Duodenal mucosa (tissue), 2 donors: ENCODE measurements around the gene SLC6A7.
"Not testable (repeated sequence)": the region's sequence is repeated elsewhere in the genome, so short reads cannot be mapped to it uniquely, and the experiment has no call there.

Source experiments
- H3K27ac ChIP-seq: one replicate; pipeline ENCODE4 v1.7.0; 2013; ENCODE audit warnings: low read depth, low read length
- H3K27me3 ChIP-seq, 2 donors: one replicate each; pipeline ENCODE4 v1.7.0; 2013; ENCODE audit warnings: low read length in 2 of 2, control low read depth in 1 of 2; ENCODE audit not compliant: insufficient read depth in 2 of 2, control insufficient read depth in 1 of 2
- H3K36me3 ChIP-seq, 2 donors: one replicate each; pipeline ENCODE4 v1.7.0; 2013; ENCODE audit warnings: low read length in 2 of 2, control low read depth in 1 of 2; ENCODE audit not compliant: insufficient read depth in 2 of 2, control insufficient read depth in 1 of 2
- H3K4me1 ChIP-seq, 2 donors: one replicate each; pipeline ENCODE4 v1.7.0; 2013; ENCODE audit warnings: low read length in 2 of 2, control low read depth in 1 of 2; ENCODE audit not compliant: insufficient read depth in 2 of 2, control insufficient read depth in 1 of 2
- H3K4me3 ChIP-seq, 2 donors: one replicate each; pipeline ENCODE4 v1.7.0; 2013; ENCODE audit warnings: low read length in 2 of 2, low read depth in 1 of 2
- H3K9ac ChIP-seq, 2 donors: one replicate each; pipeline ENCODE4 v1.7.0; 2013; ENCODE audit warnings: low read length in 2 of 2, low read depth in 1 of 2
- H3K9me3 ChIP-seq, 2 donors: one replicate each; pipeline ENCODE4 v1.7.0; 2013; ENCODE audit warnings: low read length in 2 of 2, control low read depth in 1 of 2; ENCODE audit not compliant: control insufficient read depth in 1 of 2

SLC6A7 gene

GRCh38 chr5:150227606-150228273 is 37.9 kb downstream of the SLC6A7 start:
- no peak overlapping the region for H3K27ac ChIP-seq
- H3K9ac ChIP-seq: no peak overlapping the region
- H3K4me1 ChIP-seq: no peaks in the 10 kb centered on the region

GRCh38 chr5:150229571-150229970 is 39.7 kb downstream of the SLC6A7 start:
- Histone ChIP-seq H3K4me1 (no peaks in the 10 kb centered on the region), H3K27me3 (no peaks in the 10 kb centered on the region), H3K27ac (no peak overlapping the region), H3K9me3 (no peaks in the 10 kb centered on the region), H3K9ac (no peak overlapping the region), H3K36me3 (no peaks in the 10 kb centered on the region), H3K4me3 (no peak overlapping the region)

More at GRCh38 chr5:150227606-150228273, 37.9 kb downstream of the SLC6A7 start:
- H3K36me3 ChIP-seq: no peaks in the 10 kb centered on the region
- H3K4me3 ChIP-seq: no peak overlapping the region
- H3K27me3 ChIP-seq: no peaks in the 10 kb centered on the region
- H3K9me3 ChIP-seq: no peaks in the 10 kb centered on the region

GRCh38 chr5:150230842-150231241 is 41.0 kb downstream of the SLC6A7 start:
- no peak overlapping the region for H3K27ac ChIP-seq
- no peaks in the 10 kb centered on the region for H3K27me3 ChIP-seq
- no peak overlapping the region for H3K9ac ChIP-seq
- no peaks in the 10 kb centered on the region for H3K4me1 ChIP-seq
- no peaks in the 10 kb centered on the region for H3K9me3 ChIP-seq
- no peak overlapping the region for H3K4me3 ChIP-seq
- no peaks in the 10 kb centered on the region for H3K36me3 ChIP-seq

GRCh38 chr5:150233706-150234105 is 43.8 kb downstream of the SLC6A7 start:
- H3K4me3 ChIP-seq, H3K27ac ChIP-seq, H3K27me3 ChIP-seq, H3K36me3 ChIP-seq, H3K9ac ChIP-seq, H3K9me3 ChIP-seq, H3K4me1 ChIP-seq: not testable (repeated sequence)

- no peaks in the 10 kb centered on the region for H3K9me3 ChIP-seq
- no peaks in the 10 kb centered on the region for H3K36me3 ChIP-seq
- H3K4me1 ChIP-seq: no peaks in the 10 kb centered on the region
- no peaks in the 10 kb centered on the region for H3K27me3 ChIP-seq
- no peak overlapping the region for H3K27ac ChIP-seq
- no peak overlapping the region for H3K4me3 ChIP-seq
- H3K9ac ChIP-seq: no peak overlapping the region
These were observed 45.0 kb downstream of the SLC6A7 start for GRCh38 chr5:150234576-150235499.

- Histone ChIP-seq H3K4me3 (no peak overlapping the region), H3K9ac (no peak overlapping the region), H3K27me3 (no peaks in the 10 kb centered on the region), H3K4me1 (no peaks in the 10 kb centered on the region), H3K36me3 (no peaks in the 10 kb centered on the region), H3K27ac (no peak overlapping the region), H3K9me3 (no peaks in the 10 kb centered on the region)
These were observed 45.6 kb downstream of the SLC6A7 start for GRCh38 chr5:150235500-150235854.

- H3K27me3 ChIP-seq: no peaks in the 10 kb centered on the region
- H3K4me3 ChIP-seq: no peak overlapping the region
- H3K9ac ChIP-seq: no peak overlapping the region
- no peaks in the 10 kb centered on the region for H3K9me3 ChIP-seq
- H3K27ac ChIP-seq: no peak overlapping the region
- H3K4me1 ChIP-seq: no peaks in the 10 kb centered on the region
- no peaks in the 10 kb centered on the region for H3K36me3 ChIP-seq
These were observed 46.5 kb downstream of the SLC6A7 start for GRCh38 chr5:150236313-150236712.

- Histone ChIP-seq H3K27ac (no peak overlapping the region), H3K36me3 (no peaks in the 10 kb centered on the region), H3K4me1 (no peaks in the 10 kb centered on the region), H3K9me3 (no peaks in the 10 kb centered on the region), H3K4me3 (no peak overlapping the region), H3K9ac (no peak overlapping the region), H3K27me3 (no peaks in the 10 kb centered on the region)
These were observed 47.3 kb downstream of the SLC6A7 start for GRCh38 chr5:150236981-150237754.

- H3K27me3 ChIP-seq: no peaks in the 10 kb centered on the region
- no peaks in the 10 kb centered on the region for H3K9me3 ChIP-seq
- H3K4me1 ChIP-seq: no peaks in the 10 kb centered on the region
- H3K9ac ChIP-seq: no peak overlapping the region
- no peak overlapping the region for H3K4me3 ChIP-seq
- H3K27ac ChIP-seq: no peak overlapping the region
- no peaks in the 10 kb centered on the region for H3K36me3 ChIP-seq
These were observed 48.8 kb downstream of the SLC6A7 start for GRCh38 chr5:150238646-150239045.
